NCI-H187 treated with DMSO at 0.1 percent for 48 hours (cell line): ENCODE results near the gene SPDYE2B.
"Not testable (repeated sequence)": the region's sequence is repeated elsewhere in the genome, so short reads cannot be mapped to it uniquely, and the experiment has no call there.

Experiments used
- DNase-seq: peaks from one replicate; lab custom pipeline; 2025; lab: John Stamatoyannopoulos, UW

The SPDYE2B gene, protein sequence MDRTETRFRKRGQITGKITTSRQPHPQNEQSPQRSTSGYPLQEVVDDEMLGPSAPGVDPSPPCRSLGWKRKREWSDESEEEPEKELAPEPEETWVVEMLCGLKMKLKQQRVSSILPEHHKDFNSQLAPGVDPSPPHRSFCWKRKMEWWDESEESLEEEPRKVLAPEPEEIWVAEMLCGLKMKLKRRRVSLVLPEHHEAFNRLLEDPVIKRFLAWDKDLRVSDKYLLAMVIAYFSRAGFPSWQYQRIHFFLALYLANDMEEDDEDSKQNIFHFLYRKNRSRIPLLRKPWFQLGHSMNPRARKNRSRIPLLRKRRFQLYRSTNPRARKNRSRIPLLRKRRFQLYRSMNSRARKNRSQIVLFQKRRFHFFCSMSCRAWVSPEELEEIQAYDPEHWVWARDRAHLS

DNA sequence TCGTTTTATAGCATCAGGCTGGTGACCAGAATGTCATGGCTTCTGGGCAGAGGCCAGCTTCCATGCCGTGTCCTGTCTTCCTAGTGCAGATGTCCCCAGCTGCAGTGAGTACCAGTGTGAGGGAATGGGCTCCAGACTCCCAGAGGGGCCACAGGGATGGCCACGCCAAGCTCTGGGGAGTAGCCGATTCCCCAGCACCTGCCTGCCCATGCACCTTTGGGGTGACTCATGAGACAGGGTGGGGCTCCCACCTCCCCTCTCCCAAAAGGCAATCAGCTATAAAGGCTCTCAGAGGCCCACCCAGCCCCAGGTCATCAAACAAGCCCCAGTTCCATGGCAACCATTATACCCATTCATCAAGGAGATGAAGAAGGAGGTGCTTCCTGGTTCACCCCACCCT lies at the start of gene SPDYE2B:
Gene SPDYE2B (plus strand): TSS at position 396 of the 400 bp plus-strand sequence. CDS start 2,030 bp downstream, outside the sequence.
- DNase-seq: not testable (repeated sequence)

DNA sequence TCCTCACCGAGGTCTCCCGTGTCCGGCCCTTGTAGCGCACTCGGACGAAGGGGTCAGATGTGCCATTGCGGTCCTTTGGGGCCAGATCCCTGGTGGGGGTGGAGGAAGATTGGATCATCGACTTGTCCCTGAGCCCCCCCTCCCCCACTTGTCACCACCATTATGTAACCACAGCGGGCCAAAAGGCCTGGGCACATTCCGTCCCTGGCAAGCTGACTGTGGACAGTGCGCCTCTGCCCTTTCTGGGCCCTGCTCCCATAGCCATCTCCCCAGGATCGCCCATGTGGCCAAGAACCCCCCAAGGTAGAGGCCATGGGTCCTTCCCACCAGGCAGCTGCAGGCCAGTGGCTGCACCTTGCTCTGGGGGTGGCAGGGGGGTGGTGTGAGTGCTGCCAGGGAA lies 47.8 kb upstream of the SPDYE2B start:
- not testable (repeated sequence) for DNase-seq

DNA sequence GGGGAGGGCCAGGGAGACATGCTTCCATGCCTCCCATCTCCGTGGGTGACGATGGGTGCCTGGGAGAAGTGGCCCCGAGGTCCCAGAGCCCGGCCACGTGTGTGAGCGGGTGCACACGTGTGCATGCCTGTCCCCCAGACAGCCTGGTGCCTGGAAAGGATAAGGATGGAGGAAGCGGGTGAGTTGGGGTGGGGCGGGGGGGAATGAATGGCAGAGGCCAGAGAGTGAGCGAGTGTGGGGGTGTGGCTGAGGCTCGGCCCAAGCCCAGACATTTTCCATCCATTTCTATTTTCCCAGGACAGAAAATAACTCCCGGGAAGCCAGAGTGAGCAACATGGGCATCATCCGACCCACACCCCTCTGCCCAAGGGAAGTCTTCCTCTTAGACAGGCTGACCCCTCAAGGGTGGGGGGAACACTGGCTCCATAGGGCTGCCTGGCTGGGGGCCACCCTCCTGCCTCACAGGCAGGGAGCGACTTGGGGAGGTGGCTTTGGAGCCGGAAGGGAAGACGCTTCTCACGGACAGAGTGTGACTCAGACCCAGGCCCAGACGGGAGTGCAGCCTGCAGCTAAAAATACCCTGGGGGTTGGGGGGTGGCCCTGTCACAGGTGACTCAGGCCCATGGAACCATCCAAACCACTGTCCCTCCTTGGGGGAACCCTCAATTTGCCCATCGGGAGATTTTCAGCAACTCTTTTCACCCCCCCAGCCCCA lies 45.5 kb upstream of the SPDYE2B start:
- DNase-seq: not testable (repeated sequence)

DNA sequence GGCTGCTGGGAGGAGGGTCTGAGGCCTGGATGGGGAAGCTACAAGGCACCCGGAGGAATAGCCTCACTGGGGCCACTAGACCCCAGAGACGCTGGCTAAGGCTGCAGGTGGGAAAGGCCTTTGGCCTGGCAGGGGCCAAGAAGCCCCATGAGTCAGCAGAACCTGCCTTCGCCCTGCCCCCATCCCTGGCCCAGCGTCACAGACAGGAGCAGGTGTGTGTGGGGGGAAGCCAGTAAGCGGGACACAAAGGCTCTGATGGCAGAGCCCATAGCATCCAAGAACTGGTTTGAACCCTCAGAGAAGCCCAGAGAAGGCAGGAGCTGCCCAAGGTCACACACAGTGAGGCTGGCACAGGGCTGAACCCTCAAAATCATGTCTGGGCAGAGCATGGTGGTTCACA lies 43.3 kb upstream of the SPDYE2B start:
- DNase-seq: not testable (repeated sequence)

DNA sequence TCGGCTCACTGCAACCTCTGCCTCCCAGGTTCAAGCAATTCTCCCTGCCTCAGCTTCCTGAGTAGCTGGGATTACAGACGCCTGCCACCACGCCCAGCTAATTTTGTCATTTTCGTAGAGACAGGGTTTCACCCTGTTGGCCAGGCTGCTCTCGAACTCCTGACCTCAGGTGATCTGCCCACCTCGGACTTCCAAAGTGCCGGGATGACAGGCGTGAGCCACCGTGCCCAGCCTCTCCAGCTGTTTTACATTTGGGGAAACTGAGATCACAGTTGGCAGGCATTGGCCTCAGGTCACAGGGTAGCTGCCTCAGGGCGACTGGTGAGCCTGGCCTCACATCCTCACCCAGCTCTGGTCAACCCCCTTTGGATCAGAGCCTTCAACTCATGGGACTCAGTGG lies 40.4 kb upstream of the SPDYE2B start:
- not testable (repeated sequence) for DNase-seq

DNA sequence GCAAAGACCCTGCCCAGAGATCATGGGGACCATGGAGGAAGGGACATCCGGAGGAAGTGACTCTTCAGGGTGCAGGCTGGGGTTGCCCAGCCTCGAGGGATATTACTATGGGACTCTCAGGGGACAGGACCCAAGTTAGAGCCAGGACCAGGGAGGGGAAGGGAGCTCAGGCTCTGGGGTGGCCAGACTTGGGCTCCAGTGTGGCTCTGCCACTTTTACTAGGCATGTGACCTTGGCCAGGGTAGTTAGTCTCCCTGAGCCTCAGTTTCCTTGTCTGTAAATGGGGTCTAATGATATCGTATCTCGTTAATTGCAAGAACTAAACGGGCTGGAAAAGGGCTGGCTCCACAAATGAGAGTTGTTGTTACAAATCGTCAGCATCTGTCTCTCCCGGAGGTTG lies 39.7 kb upstream of the SPDYE2B start:
- DNase-seq: not testable (repeated sequence)

DNA sequence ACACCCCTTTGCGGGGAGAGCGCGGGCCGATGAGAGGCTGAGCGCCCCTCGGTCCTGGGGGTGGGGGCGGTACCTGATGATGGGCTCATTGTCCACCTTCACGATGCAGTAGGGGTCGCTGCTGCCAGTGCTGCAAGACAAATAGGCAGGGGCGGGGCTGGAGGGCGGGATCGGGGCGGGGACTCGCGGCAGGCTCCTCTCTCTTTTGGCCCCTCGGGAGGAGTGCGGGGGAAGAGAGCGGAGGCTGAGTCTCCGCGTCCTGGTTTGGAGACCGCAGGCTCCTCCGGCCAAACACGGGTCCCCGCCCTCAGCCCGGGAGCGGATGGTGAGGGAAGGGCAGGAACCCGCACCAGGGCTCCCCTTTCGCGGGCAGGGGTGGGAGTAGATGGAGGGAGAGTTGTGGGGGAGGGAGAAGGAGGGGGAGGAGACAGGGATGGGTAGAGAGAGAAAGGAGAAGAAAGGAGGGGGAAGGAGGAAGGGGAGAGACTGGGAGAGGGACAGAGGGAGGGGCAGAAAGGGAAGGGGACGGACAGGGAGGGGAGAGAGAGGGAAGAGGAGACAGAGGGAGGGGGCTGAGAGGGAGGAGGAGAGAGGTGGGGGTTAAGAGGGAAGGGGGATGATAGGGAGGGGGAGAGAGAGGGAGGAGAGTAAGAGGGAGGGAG lies 39.0 kb upstream of the SPDYE2B start:
- DNase-seq: not testable (repeated sequence)

DNA sequence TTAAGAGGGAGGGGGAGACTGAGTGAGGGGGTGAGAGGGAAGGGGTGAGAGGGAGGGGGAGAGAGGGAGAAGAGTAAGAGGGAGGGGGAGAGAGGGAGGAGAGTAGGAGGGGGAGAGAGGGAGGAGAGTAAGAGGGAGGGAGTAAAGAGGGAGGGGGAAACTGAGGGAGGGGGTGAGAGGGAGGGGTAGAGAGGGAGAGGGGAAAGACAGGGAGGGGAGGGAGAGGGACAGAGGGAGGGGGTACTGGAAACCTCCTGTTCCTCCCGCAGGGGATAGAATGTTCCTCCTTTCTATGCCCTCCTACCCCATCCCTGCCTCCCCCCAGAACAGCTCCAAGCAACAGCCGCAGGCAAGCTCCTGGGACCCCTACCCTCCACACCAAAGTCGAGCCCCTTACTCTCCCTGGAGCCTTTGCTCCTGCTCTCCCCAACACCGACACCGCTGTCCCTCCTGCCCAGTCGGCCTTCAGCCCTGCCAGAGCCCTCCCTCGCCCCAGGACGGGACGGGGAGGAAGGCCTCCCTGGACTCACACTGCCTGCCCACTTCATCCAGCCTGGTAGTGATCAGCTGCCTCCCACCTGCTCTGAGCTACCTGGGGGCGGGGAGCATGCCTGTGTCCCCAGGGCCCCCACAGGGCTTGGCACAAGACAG lies 38.3 kb upstream of the SPDYE2B start:
- DNase-seq: not testable (repeated sequence)

DNA sequence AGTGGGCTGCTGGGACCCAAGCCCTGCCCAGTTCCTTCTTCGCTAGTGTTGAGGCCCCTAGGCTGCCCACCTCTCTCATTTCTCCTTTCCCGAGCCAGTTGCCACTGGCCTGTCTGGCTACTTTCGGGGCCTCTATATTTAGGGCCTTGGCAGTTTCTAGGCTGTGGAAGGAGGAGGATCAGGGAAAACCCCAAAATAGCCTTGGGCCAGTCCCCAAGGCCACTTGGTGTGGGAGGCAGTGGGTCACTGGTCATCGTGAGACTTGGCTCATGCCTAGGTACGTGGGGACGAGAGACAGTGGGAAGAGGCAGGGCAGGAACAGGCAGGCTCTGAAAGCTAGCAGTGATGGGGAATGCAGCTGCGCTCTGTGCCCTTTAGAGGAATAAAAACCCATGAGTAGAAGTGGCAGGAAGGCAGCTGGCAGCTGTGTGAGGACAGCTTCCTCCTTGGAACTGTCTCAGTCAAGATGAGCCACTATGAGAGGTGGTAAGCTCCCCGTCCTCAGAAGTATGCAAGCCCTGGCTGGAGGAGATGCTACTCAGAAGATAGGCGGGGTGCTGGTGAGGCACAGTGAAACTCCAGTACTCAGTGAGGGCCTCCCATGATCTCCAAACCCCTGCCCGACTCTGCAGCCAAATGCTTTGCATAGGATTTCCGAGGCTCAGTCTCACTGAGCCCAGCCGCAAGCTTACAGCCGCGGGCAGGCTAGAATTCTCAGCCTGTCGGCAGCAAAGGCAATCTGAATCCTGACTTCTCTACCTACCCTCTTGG lies 36.4 kb upstream of the SPDYE2B start:
- not testable (repeated sequence) for DNase-seq

DNA sequence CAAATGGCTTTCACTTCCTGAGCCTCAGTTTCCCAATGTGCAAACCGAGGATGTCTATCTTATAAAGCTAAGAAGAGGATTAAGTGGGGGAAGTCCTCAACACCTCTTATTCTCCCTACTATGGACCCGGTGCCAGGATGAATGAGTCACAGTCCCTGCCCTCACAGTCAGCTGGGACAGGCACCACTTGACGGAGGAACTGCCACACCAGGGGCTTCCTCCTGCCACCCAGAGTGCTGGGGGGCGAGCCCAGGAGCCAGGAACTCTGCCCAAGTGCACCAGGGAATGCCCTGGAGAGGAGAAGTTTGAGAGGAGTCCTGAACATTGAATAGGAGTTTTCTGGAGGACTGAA lies 35.8 kb upstream of the SPDYE2B start:
- not testable (repeated sequence) for DNase-seq

DNA sequence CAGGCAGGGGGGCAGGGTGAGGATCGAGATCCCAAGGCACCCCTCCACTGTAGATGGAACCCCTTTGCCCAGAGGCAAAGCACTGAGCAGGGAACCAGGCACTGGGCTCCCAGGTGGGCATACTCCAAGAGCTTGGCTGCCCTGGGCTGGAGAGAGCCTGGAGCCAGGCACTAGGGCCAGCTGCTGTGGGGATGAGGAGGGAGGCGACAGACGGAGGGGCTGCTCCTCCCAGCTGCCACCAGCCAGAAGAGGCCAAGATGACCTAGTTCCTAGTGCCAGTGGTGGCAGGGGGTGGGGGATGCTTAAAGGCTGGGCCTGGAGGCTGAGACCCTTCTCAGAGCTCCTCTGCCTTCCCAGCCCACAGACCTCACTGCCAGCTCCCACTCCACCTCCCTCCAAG lies 35.2 kb upstream of the SPDYE2B start:
- DNase-seq: not testable (repeated sequence)

DNA sequence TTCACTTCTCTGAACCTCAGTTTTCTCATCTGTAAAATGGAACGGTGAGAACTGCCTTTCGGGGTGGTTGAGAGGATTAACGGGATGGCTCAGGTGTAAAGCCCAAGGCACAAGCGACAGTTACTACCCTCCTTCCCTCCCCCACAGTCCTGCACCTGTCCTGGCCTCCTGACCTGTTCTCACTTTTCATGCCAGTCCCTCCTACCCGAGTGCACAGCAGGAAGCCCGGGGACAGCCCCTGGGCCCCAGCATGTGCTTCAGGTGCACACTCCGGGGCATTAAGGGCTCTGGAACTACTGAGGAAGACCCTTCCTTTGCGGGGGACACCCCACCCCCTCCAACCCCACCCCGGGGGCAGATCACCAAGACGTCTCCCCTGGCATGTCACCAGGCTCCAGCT lies 34.2 kb upstream of the SPDYE2B start:
- DNase-seq: not testable (repeated sequence)

DNA sequence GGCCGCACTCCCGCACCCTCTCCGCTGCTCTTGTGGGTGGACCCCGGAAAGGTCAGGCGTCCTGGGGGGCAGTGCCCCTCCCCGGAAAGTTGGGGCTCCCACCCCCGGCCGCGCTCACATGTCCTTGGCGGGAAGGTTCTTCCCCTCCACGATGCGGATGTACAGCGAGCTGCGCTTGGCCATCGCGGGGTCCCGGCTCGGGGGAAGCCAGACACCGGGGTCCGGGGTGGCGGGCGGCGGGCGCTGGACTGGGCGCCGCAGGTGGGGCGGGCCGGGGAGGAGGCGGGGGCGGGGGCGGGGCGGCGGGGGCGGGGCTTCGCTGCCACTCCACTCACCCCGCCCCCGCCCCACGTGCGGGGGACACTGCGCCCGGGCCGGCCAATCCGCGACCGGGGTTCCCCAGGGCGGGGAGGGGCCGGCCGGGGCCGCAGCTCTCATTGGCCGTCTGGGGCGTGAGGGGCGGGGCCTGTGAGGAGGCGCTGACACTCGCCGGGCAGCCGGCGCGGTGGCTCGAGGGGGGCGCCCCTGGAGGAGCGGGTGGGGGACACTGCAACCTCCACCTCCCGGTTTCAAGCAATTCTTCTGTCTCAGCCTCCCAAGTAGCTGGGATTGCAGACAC lies 33.5 kb upstream of the SPDYE2B start, which contains the start of gene RASA4:
Gene RASA4 (minus strand): TSS at position 250 of the 619 bp plus-strand sequence. CDS start 67 bp downstream, at position 183.
- DNase-seq: not testable (repeated sequence)

DNA sequence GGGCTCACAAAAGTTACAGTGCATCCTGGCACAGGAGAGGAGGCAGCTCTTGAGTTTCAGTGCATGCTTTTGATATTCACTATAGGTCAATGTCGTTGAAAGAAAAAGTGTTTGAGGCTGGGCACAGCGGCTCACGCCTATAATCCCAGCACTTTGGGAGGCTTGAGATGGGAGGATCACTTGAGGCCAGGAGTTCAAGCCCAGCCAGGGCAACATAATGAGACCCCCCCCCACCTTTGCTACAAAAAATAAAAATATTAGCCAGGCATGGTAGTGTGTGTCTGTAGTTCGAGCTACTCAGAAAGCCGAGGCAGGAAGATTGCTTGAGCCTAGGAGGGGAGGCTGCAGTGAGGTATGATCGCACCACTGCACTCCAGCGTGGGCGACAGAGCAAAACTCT lies 32.0 kb upstream of the SPDYE2B start:
- not testable (repeated sequence) for DNase-seq

DNA sequence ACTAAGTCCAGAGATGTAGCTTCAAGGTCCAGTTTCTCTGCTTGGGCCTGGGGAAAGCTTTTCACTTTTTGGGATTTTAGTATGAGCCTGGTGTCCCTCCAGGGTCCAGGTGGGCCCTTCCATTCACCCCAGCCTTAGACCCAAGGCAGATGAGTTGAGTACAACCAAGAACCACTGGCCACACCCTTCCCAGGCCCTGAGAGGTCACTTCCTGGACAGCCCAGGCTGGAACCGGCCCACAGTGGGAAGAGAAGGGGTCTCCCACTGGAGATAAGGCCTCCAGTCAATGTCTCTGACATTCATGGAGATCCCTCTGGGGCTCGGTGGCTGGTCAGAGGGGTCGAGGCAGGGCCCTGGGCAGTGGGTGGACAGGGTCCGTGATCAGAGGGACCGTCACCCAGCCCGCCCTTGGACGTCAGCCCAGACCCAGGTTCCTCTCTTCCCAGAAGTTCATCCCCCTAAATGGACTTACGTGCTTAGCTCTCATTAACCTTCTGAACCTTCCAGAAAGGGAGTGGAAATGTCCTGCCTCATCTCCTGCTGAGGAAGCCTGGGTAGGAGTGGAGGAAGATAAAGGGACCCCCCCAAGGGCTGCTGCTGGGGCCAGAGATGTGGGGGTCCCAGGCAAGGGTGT lies 22.7 kb upstream of the SPDYE2B start:
- DNase-seq: not testable (repeated sequence)

DNA sequence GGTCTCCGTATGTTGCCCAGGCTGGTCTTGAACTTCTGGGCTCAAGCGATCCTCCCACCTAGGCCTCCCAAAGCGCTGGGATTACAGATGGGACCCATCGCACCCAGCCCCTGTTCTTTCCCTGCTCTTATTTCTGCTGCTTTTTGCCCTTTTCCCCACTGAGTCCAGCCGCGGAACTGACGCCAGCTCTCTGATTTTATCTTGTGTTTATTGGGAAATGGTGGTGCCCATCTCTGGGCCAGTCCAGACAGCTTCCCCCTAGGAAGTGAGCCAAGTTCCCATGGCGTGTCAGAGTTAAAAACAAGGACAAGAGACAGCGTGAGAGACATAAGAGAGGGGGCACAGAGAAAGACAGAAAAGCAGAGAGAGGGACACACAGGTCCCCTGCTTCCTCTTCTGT lies 19.5 kb upstream of the SPDYE2B start:
- DNase-seq: not testable (repeated sequence)

DNA sequence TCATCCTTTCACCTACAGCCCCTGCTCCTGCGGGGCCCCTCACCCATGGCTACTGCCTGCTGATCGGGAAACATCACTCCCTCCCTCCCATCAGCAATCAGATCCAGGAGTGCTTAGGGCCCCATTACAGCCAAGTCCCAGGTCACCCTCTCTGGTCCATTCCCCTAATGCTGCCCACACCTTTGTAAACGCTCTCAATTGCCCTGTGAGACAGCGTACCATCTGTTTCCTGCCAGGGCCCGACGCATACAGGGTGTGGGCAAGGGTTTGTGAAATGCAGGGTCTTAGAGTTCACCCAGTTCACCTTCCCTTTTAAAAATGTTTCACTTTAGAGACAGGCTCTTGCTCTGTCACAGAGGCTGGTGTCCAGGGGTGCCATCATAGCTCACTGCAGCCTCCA lies 15.8 kb upstream of the SPDYE2B start:
- DNase-seq: not testable (repeated sequence)

DNA sequence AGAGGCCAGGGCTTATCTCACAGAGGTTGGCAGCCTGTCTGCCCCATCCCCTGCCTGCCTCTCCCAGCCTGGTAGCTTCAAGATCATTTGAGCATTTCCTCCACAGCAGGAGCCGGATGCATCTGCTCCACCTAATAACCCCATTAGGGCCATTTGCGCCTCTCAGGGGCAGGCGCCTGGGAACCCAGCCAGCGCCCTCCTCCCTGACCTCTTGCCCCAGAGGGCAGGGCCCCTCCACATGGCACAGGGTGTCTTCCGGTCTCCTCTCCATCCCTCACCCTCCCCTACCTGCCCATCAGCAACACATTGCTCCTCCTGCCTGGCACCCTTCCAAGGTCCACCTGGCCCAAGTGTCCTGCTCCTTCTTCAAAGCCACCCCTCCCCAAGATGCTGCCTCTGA lies 14.8 kb upstream of the SPDYE2B start:
- DNase-seq: not testable (repeated sequence)

DNA sequence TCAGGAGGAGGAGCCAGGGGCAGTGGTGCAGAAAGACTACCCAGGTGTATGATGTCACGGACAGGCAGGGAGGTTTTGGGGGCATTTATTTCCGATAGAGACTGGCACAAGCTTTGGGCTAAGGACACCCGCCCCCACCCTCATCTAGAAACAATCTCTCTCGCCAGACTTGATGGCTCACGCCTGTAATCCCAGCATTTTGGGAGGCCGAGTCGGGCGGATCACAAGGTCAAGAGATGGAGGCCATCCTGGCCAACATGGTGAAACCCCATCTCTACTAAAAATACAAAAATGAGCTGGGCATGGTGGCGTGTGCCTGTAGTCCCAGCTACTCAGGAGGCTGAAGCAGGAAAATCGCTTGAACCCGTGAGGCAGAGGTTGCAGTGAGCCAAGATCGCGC lies 13.2 kb upstream of the SPDYE2B start:
- DNase-seq: not testable (repeated sequence)

DNA sequence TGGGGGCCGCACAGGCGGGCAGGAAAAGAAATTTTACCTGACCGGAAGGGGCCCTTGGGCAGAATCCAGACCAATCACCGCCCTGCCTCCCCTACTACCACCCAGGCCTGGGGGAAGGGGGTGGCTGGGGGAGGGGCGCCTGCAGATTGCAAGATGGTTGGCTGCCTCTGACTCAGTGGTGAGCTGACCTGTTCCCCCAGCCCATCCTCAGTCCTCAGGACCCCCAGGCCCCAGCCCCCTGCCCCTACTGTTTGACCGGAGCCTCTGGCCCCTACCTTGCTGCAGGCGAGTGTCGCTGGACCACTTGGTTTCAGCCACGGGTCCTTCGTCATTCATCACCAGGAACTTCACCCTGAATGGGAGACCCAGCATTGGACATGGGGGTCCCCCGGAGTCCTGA lies 11.3 kb upstream of the SPDYE2B start:
- not testable (repeated sequence) for DNase-seq
